ENCODE data around the gene KLHDC3.
"Not testable (repeated sequence)": the region's sequence is repeated elsewhere in the genome, so short reads cannot be mapped to it uniquely, and the experiment has no call there.

The KLHDC3 gene

GRCh38 chr6:42989923-42990322 lies 24.1 kb upstream of the KLHDC3 start:
- no peak for DNase-seq

- DNase-seq: no peak
Measured at GRCh38 chr6:42993445-42993844, 20.6 kb upstream of the KLHDC3 start.

- DNase-seq: no peak
Measured at GRCh38 chr6:42996513-42996912, 17.5 kb upstream of the KLHDC3 start.

- not testable (repeated sequence) for DNase-seq
Measured at GRCh38 chr6:42998205-42998604, 15.8 kb upstream of the KLHDC3 start.

- no peak for DNase-seq
Measured at GRCh38 chr6:43001843-43002242, 12.2 kb upstream of the KLHDC3 start.

GRCh38 chr6:43005844-43006243 lies 8.2 kb upstream of the KLHDC3 start:
- no peak for DNase-seq

- DNase-seq: no peak
Measured at GRCh38 chr6:43006251-43006650, 7.8 kb upstream of the KLHDC3 start.

- no peak for DNase-seq
Measured at GRCh38 chr6:43007126-43007525, 6.9 kb upstream of the KLHDC3 start.

- DNase-seq: peak; percentile 34
Measured at GRCh38 chr6:43009124-43009523, 4.9 kb upstream of the KLHDC3 start.

GRCh38 chr6:43011207-43011606 lies 2.8 kb upstream of the KLHDC3 start:
- no peak for DNase-seq

GRCh38 chr6:43012364-43012763 lies 1.7 kb upstream of the KLHDC3 start:
- DNase-seq: no peak

GRCh38 chr6:43013097-43013842 lies 779 bp upstream of the KLHDC3 start:
- peak; percentile 6 for DNase-seq

GRCh38 chr6:43014434-43014909 lies 423 bp downstream of the KLHDC3 start:
- DNase-seq: peak; percentile 32

GRCh38 chr6:43016176-43016942 lies 2.3 kb downstream of the KLHDC3 start:
- DNase-seq: no peak

GRCh38 chr6:43016943-43017334 lies 2.9 kb downstream of the KLHDC3 start:
- DNase-seq: no peak

GRCh38 chr6:43019152-43019551 lies 5.1 kb downstream of the KLHDC3 start:
- no peak for DNase-seq

GRCh38 chr6:43020052-43020705 lies 6.1 kb downstream of the KLHDC3 start:
- no peak for DNase-seq

- no peak for DNase-seq
Measured at GRCh38 chr6:43020847-43021246, 6.8 kb downstream of the KLHDC3 start.

GRCh38 chr6:43021270-43022047 lies 7.4 kb downstream of the KLHDC3 start, which contains the start of gene RRP36:
Gene RRP36 (plus strand): TSS chr6:43021623. CDS start chr6:43021655, 32 bp downstream.
- DNase-seq: peak; percentile 71

- no peak for DNase-seq
Measured at GRCh38 chr6:43024436-43024835, 10.4 kb downstream of the KLHDC3 start.

GRCh38 chr6:43026365-43026764 lies 12.3 kb downstream of the KLHDC3 start:
- DNase-seq: no peak

- DNase-seq: no peak
Measured at GRCh38 chr6:43029120-43029519, 15.1 kb downstream of the KLHDC3 start.

- no peak for DNase-seq
Measured at GRCh38 chr6:43032326-43032725, 18.3 kb downstream of the KLHDC3 start.
